ENCODE results near the gene SRXN1. TPM values are rescaled to one million over a fixed set of nuclear protein-coding genes. Genes with fewer than 3 reads are reported as not detected.
A peak's percentile ranks its signal among the peaks of the same experiment; 100 is the strongest.

SRXN1 gene
- total and polyA plus RNA-seq, 9 of the 15 experiments (the other 6 are each of a cell fraction or from before 2014, with no cell fraction given) = 6.8 to 36.4 (median 21.6) TPM

DNA sequence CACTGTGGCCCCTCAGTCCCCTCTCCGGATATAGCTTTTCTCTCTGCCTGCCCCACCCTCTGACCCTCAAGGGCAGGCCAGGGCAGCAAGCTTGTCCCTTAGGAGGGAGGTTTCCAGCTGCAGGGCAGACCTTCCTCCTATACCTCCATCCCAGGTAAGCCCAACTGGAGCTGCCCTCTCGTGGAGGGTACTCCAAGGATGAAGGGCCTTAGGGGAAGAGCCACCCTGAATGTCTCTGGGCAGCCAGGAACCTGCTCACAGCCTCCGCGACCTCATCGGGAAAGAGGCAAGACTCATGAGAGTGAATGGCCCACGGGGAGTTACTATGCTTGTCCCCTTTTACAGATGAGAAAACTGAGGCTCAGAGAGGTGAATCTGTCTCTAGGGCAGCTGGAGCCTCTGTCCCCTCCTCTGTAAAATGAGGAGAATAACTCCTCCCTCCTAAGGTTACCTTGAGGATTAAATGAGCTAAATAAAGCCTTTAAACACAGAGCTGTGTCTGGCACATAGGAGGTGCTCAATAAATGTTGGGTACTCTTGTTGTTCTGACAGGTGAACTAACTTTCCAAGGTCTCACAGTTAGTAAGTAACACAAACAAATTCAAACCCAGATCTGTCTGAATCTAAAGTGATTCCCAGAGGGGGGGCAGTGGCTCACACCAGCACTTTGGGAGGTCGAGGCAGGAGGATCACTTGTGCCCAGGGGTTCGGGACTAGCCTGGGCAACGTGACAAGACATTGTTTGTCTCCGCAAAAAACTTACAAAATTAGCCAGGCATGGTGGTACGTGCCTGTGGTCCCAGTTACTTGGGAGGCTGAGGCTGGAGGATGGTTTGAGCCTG is 12.1 kb downstream of the SRXN1 start (continued):
- no peak for TF ChIP-seq FOXP1 (CRISPR knock-in tag; IDR thresholded peaks at IDR 0.05)
- no peak for TF ChIP-seq SAFB (IDR thresholded peaks at IDR 0.05; ENCODE audit: borderline replicate concordance, low read depth, low read length)
- no peak for TF ChIP-seq PPARD (CRISPR knock-in tag; IDR thresholded peaks at IDR 0.05)
- no peak for TF ChIP-seq TAF1 (IDR thresholded peaks at IDR 0.05; ENCODE audit: control insufficient read depth, extremely low read depth, insufficient read depth, low read length, severe bottlenecking)
- no peak for TF ChIP-seq XRCC3 (IDR thresholded peaks at IDR 0.05)
- TF ChIP-seq ARID1B (IDR thresholded peaks at IDR 0.05) = no peak
- no peak for TF ChIP-seq RBM34 (IDR thresholded peaks at IDR 0.05; ENCODE audit: borderline replicate concordance, insufficient read depth, low read length)
- no peak for TF ChIP-seq NBN (IDR thresholded peaks at IDR 0.05; ENCODE audit: low read depth)
- TF ChIP-seq ZNF23 (CRISPR knock-in tag; IDR thresholded peaks at IDR 0.05) = no peak
- TF ChIP-seq, protein P1, sequence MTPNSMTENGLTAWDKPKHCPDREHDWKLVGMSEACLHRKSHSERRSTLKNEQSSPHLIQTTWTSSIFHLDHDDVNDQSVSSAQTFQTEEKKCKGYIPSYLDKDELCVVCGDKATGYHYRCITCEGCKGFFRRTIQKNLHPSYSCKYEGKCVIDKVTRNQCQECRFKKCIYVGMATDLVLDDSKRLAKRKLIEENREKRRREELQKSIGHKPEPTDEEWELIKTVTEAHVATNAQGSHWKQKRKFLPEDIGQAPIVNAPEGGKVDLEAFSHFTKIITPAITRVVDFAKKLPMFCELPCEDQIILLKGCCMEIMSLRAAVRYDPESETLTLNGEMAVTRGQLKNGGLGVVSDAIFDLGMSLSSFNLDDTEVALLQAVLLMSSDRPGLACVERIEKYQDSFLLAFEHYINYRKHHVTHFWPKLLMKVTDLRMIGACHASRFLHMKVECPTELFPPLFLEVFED (CRISPR knock-in tag; conservative IDR thresholded peaks at IDR 0.05) = no peak
- no peak for TF ChIP-seq ZNF830 (CRISPR knock-in tag; IDR thresholded peaks at IDR 0.05)
- TF ChIP-seq CREB5 (CRISPR knock-in tag; IDR thresholded peaks at IDR 0.05) = no peak
- TF ChIP-seq, protein P2, sequence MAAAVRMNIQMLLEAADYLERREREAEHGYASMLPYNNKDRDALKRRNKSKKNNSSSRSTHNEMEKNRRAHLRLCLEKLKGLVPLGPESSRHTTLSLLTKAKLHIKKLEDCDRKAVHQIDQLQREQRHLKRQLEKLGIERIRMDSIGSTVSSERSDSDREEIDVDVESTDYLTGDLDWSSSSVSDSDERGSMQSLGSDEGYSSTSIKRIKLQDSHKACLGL (CRISPR knock-in tag; IDR thresholded peaks at IDR 0.05; ENCODE audit: borderline replicate concordance, poor library complexity, severe bottlenecking) = no peak
- no peak for TF ChIP-seq NFYB (IDR thresholded peaks at IDR 0.05; ENCODE audit: extremely low read depth, insufficient read length)
- peak; percentile 55; the same call in 1 of the 2 replicates for TF ChIP-seq HDAC2 (IDR thresholded peaks at IDR 0.05)
- peak; percentile 95 for TF ChIP-seq ZKSCAN8 (CRISPR knock-in tag; IDR thresholded peaks at IDR 0.05)
- no peak for TF ChIP-seq ZNF184 (CRISPR knock-in tag; IDR thresholded peaks at IDR 0.05)
- TF ChIP-seq JUND (IDR thresholded peaks at IDR 0.05; ENCODE audit: borderline replicate concordance, low read depth, low read length) = no peak
- no peak for TF ChIP-seq JUND (tag; IDR thresholded peaks at IDR 0.05; ENCODE audit: borderline replicate concordance, low read depth, low read length)
- peak; percentile 75 for TF ChIP-seq BCOR (IDR thresholded peaks at IDR 0.05)
- TF ChIP-seq AFF4 (CRISPR knock-in tag; IDR thresholded peaks at IDR 0.05) = no peak
- TF ChIP-seq RCOR1 (IDR thresholded peaks at IDR 0.05; ENCODE audit: borderline replicate concordance in 1 of 2, low read depth in 2 of 2, low read length in 2 of 2) = 0 out of 4 replicates have a peak, but pooled peaks of 1 of the 2 experiments have one; percentile 8

Data from K562 (cell line).